Measurements from ENCODE around the gene CENPF.
"Not testable (repeated sequence)": the region's sequence is repeated elsewhere in the genome, so short reads cannot be mapped to it uniquely, and the experiment has no call there.

CENPF gene, protein sequence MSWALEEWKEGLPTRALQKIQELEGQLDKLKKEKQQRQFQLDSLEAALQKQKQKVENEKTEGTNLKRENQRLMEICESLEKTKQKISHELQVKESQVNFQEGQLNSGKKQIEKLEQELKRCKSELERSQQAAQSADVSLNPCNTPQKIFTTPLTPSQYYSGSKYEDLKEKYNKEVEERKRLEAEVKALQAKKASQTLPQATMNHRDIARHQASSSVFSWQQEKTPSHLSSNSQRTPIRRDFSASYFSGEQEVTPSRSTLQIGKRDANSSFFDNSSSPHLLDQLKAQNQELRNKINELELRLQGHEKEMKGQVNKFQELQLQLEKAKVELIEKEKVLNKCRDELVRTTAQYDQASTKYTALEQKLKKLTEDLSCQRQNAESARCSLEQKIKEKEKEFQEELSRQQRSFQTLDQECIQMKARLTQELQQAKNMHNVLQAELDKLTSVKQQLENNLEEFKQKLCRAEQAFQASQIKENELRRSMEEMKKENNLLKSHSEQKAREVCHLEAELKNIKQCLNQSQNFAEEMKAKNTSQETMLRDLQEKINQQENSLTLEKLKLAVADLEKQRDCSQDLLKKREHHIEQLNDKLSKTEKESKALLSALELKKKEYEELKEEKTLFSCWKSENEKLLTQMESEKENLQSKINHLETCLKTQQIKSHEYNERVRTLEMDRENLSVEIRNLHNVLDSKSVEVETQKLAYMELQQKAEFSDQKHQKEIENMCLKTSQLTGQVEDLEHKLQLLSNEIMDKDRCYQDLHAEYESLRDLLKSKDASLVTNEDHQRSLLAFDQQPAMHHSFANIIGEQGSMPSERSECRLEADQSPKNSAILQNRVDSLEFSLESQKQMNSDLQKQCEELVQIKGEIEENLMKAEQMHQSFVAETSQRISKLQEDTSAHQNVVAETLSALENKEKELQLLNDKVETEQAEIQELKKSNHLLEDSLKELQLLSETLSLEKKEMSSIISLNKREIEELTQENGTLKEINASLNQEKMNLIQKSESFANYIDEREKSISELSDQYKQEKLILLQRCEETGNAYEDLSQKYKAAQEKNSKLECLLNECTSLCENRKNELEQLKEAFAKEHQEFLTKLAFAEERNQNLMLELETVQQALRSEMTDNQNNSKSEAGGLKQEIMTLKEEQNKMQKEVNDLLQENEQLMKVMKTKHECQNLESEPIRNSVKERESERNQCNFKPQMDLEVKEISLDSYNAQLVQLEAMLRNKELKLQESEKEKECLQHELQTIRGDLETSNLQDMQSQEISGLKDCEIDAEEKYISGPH (N-terminal part only)

DNA sequence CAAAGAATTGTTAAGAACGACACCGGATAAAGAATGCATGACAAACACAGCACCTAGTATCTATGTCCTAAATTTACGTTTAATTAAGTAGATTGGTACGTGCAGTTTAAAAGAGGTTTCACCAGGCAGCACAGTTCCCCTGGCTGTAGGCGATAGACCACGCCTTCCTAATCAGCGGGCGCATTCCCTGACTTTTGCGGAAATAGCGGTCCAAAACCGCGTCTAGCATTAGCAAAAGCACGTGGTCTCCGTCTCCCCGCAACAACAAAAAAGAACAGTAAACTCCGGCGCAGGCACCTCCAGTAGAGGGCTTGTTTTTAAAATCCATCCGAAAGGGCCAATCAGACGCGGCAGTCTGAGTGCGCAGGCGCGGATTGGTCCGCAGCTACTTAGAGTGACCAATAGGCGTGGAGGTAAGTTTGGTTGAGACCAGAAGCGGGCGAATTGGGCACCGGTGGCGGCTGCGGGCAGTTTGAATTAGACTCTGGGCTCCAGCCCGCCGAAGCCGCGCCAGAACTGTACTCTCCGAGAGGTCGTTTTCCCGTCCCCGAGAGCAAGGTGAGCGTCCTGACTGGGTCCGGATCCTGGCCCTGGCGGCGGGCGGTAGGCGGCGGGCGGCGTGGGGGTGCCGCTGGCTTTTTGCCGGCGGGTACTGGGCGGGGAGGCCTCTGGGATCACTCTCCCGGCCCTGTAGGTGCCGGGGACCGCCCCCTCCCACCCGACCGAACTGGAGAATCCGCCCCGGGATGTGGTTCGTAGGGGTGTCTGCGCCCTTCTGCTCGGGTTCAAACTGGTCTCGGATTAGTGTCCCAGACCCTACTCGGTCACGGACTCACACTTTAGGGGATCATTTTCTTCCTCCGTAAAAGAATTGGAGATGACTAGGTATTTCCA, at the start of gene CENPF:
Gene CENPF (plus strand): TSS at position 432 of the 894 bp plus-strand sequence. CDS start 10,560 bp downstream, outside the sequence.
- peak; percentile 95 to 97 for DNase-seq

DNA sequence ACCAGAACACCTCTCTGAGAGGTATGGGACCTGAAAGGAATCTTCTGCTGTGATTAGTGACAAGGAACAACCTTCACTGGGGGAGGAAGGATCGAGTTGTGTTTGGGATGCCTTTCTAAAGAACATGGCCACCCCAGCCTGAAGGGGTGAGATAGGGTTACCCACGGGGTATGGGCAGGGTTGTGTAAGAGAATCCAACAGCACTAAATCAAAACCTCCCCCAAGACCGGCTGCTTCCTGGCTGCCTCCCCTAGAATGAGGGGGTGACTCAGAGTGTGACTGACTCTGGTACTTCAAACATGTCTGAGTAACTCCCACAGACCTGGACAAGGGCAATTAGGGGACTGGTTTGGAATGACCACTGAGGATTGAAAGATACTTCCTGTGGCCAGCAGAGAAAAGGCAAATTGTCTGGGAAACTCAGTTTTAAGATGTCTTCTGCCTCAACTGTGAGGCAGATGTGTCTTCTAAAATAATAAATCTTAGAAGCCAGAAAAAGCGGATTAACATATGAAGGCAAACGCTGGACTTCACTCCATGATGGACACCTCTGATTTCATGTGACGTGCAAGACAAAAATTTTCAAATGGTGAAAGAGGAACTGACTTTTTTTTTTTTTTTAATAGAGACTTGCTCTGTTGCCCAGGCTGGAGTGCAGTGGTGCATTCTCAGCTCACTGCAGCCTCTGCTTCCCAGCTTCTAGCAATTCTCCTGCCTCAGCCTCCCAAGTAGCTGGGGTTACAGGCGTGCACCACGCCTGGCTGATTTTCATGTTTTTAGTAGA, 44.9 kb upstream of the CENPF start:
- no peak for DNase-seq

DNA sequence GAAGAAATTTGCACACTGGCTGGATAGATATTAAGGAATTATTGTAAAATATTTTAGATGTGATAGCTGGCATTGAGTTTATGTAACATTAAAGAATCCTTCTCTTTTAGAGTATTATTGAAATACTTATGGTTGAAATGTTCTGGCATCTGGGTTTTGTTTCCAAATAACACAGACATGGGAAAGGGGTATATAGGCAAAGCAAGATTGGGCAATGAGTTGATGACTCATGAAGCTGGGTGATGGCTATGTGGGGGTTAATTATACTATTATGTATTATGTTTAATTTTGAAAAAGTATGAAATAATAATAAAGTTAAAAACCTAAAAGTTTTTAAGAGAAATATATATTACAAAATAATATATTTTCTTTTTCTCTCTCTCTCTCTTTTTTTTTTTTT, 39.1 kb upstream of the CENPF start:
- no peak for DNase-seq

DNA sequence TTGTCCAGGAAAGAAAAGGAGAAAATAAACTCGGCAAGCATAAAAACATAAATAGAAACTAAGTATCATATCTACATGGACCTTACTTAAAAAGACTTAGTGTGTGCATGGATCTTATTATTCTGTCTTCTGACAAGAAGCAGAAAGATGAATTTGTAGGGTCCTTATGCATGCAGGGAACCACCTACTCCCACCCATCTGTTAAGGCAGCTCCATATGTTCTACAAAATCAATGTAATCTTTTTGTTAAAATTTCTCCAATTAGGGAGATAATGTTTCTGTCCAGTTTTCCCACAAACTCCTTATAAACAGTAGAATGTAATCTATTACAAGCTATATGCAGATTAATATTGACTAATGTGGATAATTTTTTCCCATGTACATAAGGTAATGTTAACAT, 37.7 kb upstream of the CENPF start:
- DNase-seq: no peak

DNA sequence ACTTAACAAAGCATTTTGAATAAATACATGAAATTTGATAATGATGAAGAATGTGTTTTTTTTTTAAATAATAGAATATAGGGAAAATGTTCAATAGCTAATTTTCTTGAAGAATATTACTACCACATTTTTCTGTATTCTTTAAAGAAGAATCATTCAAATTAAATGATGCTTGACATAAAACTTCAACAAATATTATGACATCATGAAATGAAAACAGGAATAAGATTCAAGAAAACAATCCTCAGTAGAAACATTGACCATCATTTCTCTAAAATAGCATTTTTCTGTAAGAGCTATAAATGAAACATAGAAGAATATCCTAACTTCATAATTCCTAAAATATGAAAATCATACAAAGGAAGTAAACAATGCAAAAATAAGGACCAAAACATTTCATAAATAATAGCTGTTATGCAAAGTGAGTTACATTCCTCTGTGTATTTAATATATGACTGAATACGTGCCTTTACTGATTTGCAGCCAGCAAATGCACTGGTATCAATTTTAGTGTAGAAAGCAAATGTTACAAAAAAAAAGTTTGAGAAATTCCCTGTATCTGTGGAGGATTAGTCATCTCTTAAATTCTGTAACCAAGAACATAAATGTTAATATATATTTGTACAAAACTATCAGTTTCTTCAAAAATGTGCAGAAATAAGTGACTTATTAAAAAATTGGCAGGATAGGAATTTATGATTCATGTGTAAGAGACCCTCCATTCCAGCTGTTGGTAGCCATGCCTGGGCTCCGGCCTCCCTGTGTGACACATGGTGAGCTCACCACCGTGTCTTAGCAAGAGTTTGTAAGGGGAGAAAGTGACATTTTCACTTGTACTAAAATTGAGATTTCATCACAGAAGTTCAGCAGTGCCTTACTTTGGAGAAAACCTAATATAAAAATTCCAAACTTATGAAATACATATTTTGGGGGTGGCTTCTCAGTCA, 36.6 kb upstream of the CENPF start:
- no peak for DNase-seq

DNA sequence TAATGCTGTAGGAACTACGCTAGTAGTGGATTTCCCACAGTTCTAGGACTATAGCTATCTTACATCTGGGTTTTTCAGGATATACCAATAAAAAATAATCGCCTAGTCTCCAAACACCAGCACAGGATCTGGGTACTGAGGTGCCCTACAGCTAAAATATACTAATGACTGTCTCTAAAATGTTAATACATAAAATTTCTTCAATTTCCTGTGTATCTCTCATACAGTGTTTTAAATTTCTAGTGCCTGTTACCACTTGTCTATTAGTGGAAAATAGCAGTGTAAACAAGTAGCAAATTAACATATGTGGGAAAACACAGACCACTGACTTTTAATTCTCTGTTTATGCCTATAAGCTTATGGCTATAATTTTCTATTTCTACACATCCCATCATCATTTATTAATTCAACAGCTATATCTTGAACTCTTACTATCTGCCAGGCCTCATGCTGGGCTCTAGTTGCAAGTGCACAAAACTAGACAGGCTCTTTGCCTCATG, 35.5 kb upstream of the CENPF start:
- DNase-seq: no peak

DNA sequence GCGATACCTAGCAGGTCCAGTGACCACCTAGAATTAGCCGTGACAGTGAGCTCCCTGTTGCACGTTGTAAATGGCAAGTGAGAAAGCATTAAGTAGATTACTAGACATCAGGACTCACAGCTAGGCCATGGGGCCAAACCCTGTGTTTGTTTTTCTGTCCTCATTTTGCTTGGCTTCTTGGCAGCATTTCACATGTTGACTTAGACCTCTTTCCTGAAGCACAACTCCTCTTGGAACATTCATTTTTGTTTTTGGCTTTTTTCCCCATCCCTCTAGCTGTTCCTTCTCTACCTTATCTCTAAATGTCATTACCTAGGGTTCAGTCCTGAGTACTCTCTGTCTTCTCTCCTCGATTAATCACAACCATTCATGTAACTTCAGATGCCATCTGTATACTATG, 34.7 kb upstream of the CENPF start:
- DNase-seq: no peak

DNA sequence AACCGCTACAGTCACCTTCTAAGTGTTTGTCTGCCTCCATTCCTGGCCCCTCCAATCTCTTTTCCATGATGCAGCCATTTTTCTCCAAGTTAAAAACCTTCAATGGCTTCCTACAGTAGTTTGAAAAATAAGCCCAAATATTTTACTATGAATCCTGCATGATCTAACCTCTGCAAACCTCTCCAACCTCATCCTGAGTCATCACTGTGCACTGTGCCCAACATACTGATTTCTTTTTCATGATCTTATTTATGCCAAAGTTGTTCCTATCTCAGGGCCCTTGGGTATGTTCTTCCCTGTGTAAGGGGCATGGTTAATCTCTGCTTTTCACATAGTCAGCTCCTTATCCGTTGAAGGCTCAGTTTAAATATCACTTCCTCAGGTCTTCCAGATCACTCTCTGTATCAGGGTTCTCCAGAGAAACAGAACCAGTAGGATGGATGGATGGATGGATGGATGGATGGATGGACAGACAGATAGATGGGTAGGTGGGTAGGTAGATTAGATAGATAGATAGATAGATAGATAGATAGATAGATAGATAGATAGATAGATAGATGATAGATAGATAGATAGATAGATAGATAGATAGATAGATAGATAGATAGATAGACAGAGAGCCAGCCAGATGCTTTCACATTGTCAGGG, 33.5 kb upstream of the CENPF start:
- no peak for DNase-seq

DNA sequence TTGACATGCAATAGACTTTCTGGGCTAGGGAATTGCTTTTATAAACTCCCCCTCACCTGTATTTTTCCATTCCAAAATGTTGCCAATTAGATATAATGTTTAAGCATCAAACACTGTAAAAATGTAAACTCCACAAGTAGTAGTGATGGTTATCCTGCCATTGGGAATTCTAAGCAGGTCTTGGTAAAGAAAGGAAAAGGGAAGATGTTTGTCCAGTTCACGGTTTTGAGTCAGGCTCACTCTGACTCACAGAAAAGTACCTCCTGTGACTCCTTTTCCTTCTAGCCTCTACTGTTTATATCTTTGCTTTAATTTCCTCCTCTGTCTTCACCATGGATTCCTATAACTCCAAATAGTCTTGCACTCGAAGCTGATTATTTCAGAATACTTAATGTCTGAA, 32.6 kb upstream of the CENPF start:
- DNase-seq: no peak

DNA sequence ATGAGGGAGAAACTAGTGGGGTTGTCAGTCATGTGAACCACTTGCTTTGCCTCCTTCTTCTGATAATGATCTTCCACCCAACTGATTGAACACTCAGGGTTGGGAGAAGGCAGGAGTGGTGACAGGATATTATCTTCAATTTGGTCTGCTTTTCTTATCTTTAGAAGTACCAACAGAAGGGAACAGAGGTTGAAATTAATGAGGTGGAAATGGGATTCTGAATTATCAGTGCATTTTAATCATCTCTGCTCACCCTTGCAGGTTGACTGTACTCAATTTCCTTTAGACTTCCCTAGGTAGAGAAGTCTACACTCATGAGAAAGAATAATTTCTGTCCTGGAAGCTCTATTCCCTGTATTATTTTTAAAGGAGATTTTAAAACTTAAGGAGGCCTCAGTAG, 31.7 kb upstream of the CENPF start:
- DNase-seq: no peak

DNA sequence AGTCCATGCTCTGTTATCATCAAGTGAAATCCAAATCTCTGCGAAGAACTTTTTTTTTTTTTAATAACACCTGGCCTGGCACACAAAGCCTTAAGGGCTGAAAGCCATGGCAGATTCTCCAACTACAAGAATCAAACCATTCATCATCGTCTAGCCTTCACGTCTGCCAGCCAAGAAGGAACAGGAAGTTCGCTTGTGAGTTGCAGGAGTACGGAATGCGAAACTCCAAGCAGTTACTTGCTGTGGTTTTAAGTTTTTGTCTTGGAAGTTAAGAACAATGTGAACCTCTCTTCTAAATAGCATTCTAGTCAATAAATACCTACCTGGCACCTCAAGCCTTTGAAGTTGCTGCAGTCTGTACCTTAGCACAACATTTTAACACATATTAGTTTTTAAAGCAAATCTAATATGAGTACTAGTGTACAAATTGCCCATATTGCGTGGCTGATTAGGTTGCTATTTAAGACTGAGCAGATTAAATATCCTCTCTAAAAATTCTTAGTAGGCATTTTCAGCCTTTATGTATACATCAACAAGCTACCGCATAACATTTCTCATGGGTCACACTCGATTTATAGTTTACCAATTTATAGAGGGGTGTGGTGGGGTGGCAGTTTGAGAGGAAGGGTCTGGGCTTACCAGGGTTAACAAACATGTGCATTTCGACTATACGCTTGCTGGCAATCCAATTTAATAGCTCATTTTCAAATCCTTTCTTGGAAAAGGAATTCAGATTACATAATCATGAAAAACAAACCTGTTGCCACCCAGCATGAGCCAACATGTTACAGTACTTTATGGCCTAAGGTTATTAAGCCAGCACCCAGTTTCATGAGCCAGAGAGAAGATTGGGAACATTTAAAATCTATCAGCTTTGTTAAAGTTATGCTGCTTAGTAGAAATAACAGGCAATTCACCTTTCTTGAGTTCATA, 29.3 kb upstream of the CENPF start:
- DNase-seq: no peak

DNA sequence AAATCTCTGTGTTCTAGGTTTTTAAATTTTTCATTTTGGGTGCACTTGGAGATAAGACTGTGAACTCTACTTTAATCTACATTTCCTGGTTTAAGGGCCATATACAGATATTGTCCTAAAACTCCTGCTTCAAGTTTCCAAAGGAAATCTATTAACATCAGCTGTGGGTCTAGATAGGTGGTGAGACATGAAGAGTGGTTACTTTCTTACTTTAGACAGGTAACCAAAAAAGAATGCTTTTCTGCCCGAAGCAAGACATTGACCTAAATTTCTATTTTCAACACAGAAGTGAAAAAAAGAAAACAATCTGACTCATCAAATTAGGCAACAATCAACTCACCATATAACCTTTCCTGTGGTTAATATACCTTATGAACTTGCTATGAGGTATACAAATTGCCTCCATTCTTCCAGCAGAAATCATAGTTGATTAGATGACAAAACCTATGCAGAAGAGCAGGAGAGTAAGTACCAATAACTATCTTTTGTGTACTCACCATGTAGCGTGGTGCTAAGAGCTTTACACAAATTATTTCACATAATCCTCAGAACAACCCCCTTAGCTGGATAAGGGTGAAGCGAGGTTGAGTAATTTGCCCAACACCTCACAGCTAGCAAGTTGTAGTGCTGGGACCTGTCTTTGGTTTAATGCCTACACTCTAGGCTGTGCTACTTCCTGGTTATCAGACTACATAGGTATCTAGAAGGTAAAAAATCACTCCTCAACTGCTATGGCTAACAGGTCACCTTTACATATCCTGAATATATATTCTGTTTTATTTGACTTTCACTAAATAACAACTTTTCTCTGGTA, 28.2 kb upstream of the CENPF start:
- DNase-seq: no peak

DNA sequence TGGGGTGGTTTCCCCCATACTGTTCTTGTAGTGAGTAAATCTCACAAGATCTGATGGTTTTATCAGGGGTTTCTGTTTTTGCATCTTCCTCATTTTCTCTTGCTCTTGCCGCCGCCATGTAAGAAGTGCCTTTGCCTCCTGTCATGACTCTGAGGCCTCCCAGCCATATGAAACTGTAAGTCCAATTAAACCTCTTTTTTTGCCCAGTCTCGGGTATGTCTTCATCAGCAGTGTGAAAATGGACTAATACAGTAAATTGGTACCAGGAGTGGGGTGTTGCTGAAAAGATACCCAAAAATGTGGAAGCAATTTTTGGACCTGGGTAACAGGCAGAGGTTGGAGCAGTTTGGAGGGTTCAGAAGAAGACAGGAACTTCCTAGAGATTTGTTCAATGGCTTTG, 26.9 kb upstream of the CENPF start:
- DNase-seq: not testable (repeated sequence)

DNA sequence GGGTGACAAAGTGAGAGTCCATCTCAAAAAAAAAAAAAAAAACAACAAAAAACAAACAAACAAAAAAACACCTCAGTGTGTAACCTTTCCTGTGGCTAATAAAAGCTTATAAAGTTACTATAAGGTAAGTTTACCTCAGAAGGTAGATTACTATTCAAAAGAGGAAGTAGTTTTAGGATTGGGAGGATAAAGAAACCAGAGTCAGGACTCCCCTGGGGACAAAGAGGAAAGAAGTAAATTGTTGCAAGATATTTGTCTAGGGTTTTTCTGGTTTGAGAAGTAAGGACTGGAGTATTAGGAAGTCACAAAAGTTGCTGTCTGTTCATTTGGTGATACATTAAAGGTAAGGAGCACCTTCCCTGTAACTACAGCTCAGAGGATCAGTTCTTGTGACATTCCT, 23.8 kb upstream of the CENPF start:
- no peak for DNase-seq

DNA sequence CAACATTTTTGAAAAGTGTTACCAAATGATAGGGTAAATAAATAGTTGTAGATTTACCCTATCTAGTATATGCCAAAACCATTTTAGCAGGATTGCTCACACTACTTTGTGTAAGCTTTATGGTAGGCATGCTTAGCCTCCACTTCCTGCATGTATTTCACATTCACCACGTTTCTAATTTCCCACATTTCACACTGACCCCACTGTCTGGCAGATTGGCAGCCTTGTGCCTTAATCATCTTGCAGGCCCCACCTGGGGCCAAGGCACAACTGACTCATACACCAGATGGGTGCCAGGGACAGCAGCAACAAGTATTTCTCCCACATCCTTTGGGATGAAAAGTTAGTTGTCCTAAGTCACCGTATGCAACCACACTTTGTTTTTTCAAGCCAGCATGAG, 21.2 kb upstream of the CENPF start:
- no peak for DNase-seq

DNA sequence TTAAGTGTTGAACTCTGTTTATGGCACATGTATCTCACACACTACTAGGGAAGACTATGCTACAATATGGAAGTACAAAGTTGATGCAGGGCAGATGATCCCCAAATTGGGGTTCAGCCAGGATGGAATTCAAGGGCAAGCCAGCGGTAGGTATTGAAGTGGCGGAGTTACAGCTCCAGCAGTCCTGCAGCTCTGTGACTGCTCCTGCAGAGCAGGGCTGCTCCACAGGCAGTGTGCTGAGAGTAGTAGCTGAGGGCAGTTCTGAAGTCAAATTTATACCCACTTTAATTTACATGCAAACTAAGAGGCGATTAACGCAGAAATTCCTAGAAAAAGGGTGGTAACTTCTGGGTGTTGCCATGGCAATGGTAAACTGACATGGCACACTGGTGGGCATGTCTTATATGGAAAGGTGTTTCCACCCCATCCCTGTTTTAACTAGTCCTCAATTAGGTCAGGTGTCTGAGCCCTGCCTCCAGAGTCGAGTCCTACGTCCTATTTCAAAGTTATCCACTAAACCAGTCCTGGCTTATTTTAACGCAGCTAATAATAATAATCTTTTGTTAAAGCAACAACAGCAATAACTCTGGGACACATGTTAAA, 20.6 kb upstream of the CENPF start:
- no peak for DNase-seq

DNA sequence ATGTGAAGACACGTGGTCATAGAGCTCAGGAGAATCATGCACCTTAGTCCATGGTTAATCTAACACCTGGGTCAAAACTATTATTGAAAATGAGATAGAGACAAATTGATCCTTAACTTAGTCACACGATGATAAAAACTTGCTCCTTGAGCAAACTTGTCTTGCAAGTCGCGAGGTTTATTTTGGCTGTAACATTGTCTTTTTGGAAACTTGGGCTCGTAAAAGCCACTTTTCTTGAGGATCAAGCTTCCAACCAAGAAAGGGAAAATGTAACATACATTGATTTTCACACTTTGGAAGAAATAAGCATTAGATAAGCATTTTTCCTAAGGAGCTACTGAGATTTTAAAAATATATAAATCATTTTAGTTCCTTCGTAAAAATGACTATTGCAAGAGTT, 19.9 kb upstream of the CENPF start:
- no peak for DNase-seq

Data from CD4-positive, alpha-beta T cell treated with Interferon alpha-2 for 1 hour (primary cell).